SU-DHL-6 (cell line): ENCODE results near the gene TREH.

Experiments used
- H2AFZ ChIP-seq: fragments of 200-600 bp; sonication (generic); 2 replicates; pipeline ENCODE4 v1.6.1; 2014; ENCODE audit warnings: low read depth, mild to moderate bottlenecking, moderate library complexity, mixed read lengths, antibody characterized with exemption, low read length; ENCODE audit not compliant: severe bottlenecking
- H3F3A ChIP-seq: fragments of 200-600 bp; shearing (Covaris generic); 2 replicates; pipeline ENCODE4 v1.6.0; 2016; ENCODE audit warnings: antibody characterized with exemption, mild to moderate bottlenecking; ENCODE audit not compliant: insufficient read depth
- H3K27ac ChIP-seq: fragments of 200-600 bp; sonication (generic); 2 replicates; pipeline ENCODE4 v1.5.1; 2016; ENCODE audit warnings: low read depth, mild to moderate bottlenecking, low read length, moderate library complexity, mixed read lengths
- H3K27me3 ChIP-seq: fragments of 200-600 bp; sonication (generic), shearing (Covaris generic); 2 replicates; pipeline ENCODE4 v1.6.0; 2014; ENCODE audit warnings: mild to moderate bottlenecking, low read length
- H3K36me3 ChIP-seq: fragments of 200-600 bp; sonication (generic); 2 replicates; pipeline ENCODE4 v1.6.1; 2014; ENCODE audit warnings: mild to moderate bottlenecking, low read length, mixed read lengths
- H3K4me2 ChIP-seq: fragments of 300-600, 200-600 bp; shearing (Covaris generic), sonication (generic); 2 replicates; pipeline ENCODE4 v1.6.0; 2014; ENCODE audit warnings: low read length, low read depth, mild to moderate bottlenecking; ENCODE audit not compliant: poor library complexity, severe bottlenecking
- H3K4me3 ChIP-seq: fragments of 200-600 bp; sonication (generic); 2 replicates; pipeline ENCODE4 v1.5.1; 2014; ENCODE audit warnings: antibody characterized with exemption, low read length, mild to moderate bottlenecking, mixed read lengths; ENCODE audit not compliant: insufficient read depth, poor library complexity, severe bottlenecking
- H3K79me2 ChIP-seq: fragments of 200-600 bp; sonication (generic); 2 replicates; pipeline ENCODE4 v1.6.1; 2014; ENCODE audit warnings: mild to moderate bottlenecking, low read length, moderate library complexity; ENCODE audit not compliant: insufficient read depth
- H3K9ac ChIP-seq: fragments of 200-600 bp; sonication (generic); 2 replicates; pipeline ENCODE4 v1.7.0; 2014; ENCODE audit warnings: mild to moderate bottlenecking, low read length
- H3K9me2 ChIP-seq: fragments of 200-600 bp; sonication (generic); replicated peaks from 2 replicates; pipeline ENCODE4 v1.6.1; 2014; ENCODE audit warnings: low read length; ENCODE audit not compliant: insufficient read depth
- H3K9me3 ChIP-seq: fragments of 200-600 bp; sonication (generic); 2 replicates; pipeline ENCODE4 v1.6.1; 2014; ENCODE audit warnings: low read length, mixed read lengths; ENCODE audit not compliant: insufficient read depth
- H4K20me1 ChIP-seq: fragments of 200-600 bp; sonication (generic); 2 replicates; pipeline ENCODE4 v1.6.1; 2014; ENCODE audit warnings: low read depth, mild to moderate bottlenecking, antibody characterized with exemption, low read length, moderate library complexity, mixed read lengths
- CTCF ChIP-seq: fragments of 200-600 bp; sonication (generic); IDR thresholded peaks from one replicate; pipeline ENCODE4 v1.5.1; 2017; ENCODE audit warnings: antibody characterized with exemption, mild to moderate bottlenecking, low read length, moderate library complexity; ENCODE audit not compliant: insufficient read depth, poor library complexity, severe bottlenecking
- EZH2phosphoT487 ChIP-seq: fragments of 200-600 bp; sonication (generic), shearing (Covaris generic); conservative IDR thresholded peaks from 2 replicates; pipeline ENCODE4 v1.6.1; 2018; ENCODE audit warnings: mild to moderate bottlenecking, antibody characterized with exemption, low read length, moderate library complexity, mixed read lengths

Gene TREH

GRCh38 chr11:118651820-118652219 is 27.6 kb downstream of the TREH start:
- H3K79me2 ChIP-seq, result no peaks in the 10 kb centered on the region
- H2AFZ ChIP-seq, result no peak overlapping the region
- no peak overlapping the region for H3K9ac ChIP-seq
- TF ChIP-seq EZH2phosphoT487, result no peak
- no peak for TF ChIP-seq CTCF
- no peaks in the 10 kb centered on the region for H4K20me1 ChIP-seq
- no peaks in the 10 kb centered on the region for H3K9me2 ChIP-seq
- no peak overlapping the region for H3K27ac ChIP-seq
- no peaks in the 10 kb centered on the region for H3K36me3 ChIP-seq
- no peaks in the 10 kb centered on the region for H3K27me3 ChIP-seq
- H3K9me3 ChIP-seq, result no peaks in the 10 kb centered on the region
- no peaks in the 10 kb centered on the region for H3F3A ChIP-seq
- H3K4me2 ChIP-seq, result no peak overlapping the region
- no peak overlapping the region for H3K4me3 ChIP-seq

- no peak for TF ChIP-seq CTCF
- no peak for TF ChIP-seq EZH2phosphoT487
- Histone ChIP-seq H3K9me3 (no peaks in the 10 kb centered on the region), H3K79me2 (no peaks in the 10 kb centered on the region), H3K27ac (no peak overlapping the region), H4K20me1 (no peaks in the 10 kb centered on the region), H3F3A (no peaks in the 10 kb centered on the region), H2AFZ (no peak overlapping the region), H3K9ac (no peak overlapping the region), H3K9me2 (no peaks in the 10 kb centered on the region), H3K4me2 (no peak overlapping the region), H3K4me3 (no peak overlapping the region), H3K27me3 (no peaks in the 10 kb centered on the region), H3K36me3 (no peaks in the 10 kb centered on the region)
Observed at GRCh38 chr11:118650366-118650765, 29.1 kb downstream of the TREH start.

GRCh38 chr11:118649941-118650340 is 29.5 kb downstream of the TREH start:
- H4K20me1 ChIP-seq, result no peaks in the 10 kb centered on the region

More at GRCh38 chr11:118649941-118650340, 29.5 kb downstream of the TREH start:
- Histone ChIP-seq H3K4me3 (no peak overlapping the region), H3K9me2 (no peaks in the 10 kb centered on the region), H3K9ac (no peak overlapping the region), H3K4me2 (no peak overlapping the region), H3K79me2 (no peaks in the 10 kb centered on the region), H3K9me3 (no peaks in the 10 kb centered on the region), H3K36me3 (no peaks in the 10 kb centered on the region), H3K27me3 (no peaks in the 10 kb centered on the region), H3K27ac (no peak overlapping the region), H2AFZ (no peak overlapping the region), H3F3A (no peaks in the 10 kb centered on the region)
- TF ChIP-seq EZH2phosphoT487 (no peak), CTCF (no peak)
